BLaER1 (cell line): ENCODE measurements around the gene MLIP.

Experiments
- H3K27ac ChIP-seq: shearing (Covaris generic); formaldehyde crosslinking; 2 replicates; pipeline ENCODE4 v1.8.1; 2022
- H3K27me3 ChIP-seq: shearing (Covaris generic); formaldehyde crosslinking; 2 replicates; pipeline ENCODE4 v1.8.1; 2022
- H3K36me3 ChIP-seq: shearing (Covaris generic); formaldehyde crosslinking; 2 replicates; pipeline ENCODE4 v1.8.1; 2022
- H3K4me1 ChIP-seq: shearing (Covaris generic); formaldehyde crosslinking; 2 replicates; pipeline ENCODE4 v1.8.1; 2022
- H3K4me2 ChIP-seq: shearing (Covaris generic); formaldehyde crosslinking; 2 replicates; pipeline ENCODE4 v1.8.1; 2022
- H3K4me3 ChIP-seq: shearing (Covaris generic); formaldehyde crosslinking; 2 replicates; pipeline ENCODE4 v1.8.1; 2022
- H3K9ac ChIP-seq: shearing (Covaris generic); formaldehyde crosslinking; 2 replicates; pipeline ENCODE4 v1.8.1; 2022
- H3K9me3 ChIP-seq: shearing (Covaris generic); formaldehyde crosslinking; 2 replicates; pipeline ENCODE4 v1.8.1; 2022
- H4K20me1 ChIP-seq: shearing (Covaris generic); formaldehyde crosslinking; 2 replicates; pipeline ENCODE4 v1.8.1; 2022
- Cebpa-rat ChIP-seq: shearing (Covaris generic); IDR thresholded peaks from 2 replicates; pipeline ENCODE4 v1.8.1; 2022

MLIP gene

GRCh38 chr6:54097753-54098152, 13.5 kb upstream of the MLIP start:
- H3K36me3 ChIP-seq: no peaks in the 10 kb centered on the region
- TF ChIP-seq Cebpa-rat: no peak
- no peaks in the 10 kb centered on the region for H3K9me3 ChIP-seq
- H3K4me3 ChIP-seq: no peak overlapping the region
- H3K4me2 ChIP-seq: no peak overlapping the region
- no peaks in the 10 kb centered on the region for H3K27me3 ChIP-seq
- no peak overlapping the region for H3K9ac ChIP-seq
- H3K27ac ChIP-seq: no peak overlapping the region
- no peaks in the 10 kb centered on the region for H4K20me1 ChIP-seq
- no peaks in the 10 kb centered on the region for H3K4me1 ChIP-seq

DNA sequence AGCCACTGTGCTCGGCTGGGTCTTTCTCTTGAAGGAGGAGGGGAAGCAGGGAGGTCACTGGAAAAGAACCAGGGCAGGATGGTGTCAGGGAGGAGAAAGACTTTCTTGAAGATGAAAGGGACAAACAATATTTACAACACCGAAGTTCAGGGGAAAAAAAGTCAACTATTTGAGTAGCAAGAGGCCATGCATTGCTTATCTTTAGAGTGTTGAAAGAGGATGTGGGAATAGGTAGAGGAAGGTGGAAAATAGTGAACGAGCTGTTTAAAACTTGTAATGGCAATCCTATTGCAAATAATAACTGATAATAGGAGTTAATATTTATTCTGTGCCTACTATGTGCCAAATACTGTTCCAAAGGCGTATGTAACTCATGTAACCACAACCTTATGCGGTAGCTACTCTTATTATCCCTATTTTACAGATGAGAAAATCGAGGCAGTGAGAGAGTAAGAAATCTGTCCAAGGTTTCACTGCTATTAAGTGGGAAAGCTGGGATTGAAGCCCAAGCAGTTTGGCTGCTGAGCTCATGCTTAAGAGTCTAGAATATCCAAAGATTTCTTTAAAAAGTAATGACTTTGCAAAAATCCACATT, 12.7 kb upstream of the MLIP start:
- no peaks in the 10 kb centered on the region for H3K4me1 ChIP-seq
- TF ChIP-seq Cebpa-rat: no peak
- no peak overlapping the region for H3K4me3 ChIP-seq
- no peaks in the 10 kb centered on the region for H4K20me1 ChIP-seq
- H3K9ac ChIP-seq: no peak overlapping the region
- H3K4me2 ChIP-seq: no peak overlapping the region
- no peaks in the 10 kb centered on the region for H3K36me3 ChIP-seq
- no peaks in the 10 kb centered on the region for H3K9me3 ChIP-seq
- H3K27me3 ChIP-seq: no peaks in the 10 kb centered on the region
- no peak overlapping the region for H3K27ac ChIP-seq

GRCh38 chr6:54099225-54099624, 12.0 kb upstream of the MLIP start:
- H3K36me3 ChIP-seq: no peaks in the 10 kb centered on the region
- no peaks in the 10 kb centered on the region for H4K20me1 ChIP-seq
- no peak overlapping the region for H3K9ac ChIP-seq
- no peak overlapping the region for H3K27ac ChIP-seq
- no peak overlapping the region for H3K4me3 ChIP-seq
- TF ChIP-seq Cebpa-rat: no peak
- no peaks in the 10 kb centered on the region for H3K4me1 ChIP-seq
- H3K27me3 ChIP-seq: no peaks in the 10 kb centered on the region
- no peaks in the 10 kb centered on the region for H3K9me3 ChIP-seq
- H3K4me2 ChIP-seq: no peak overlapping the region

- Histone ChIP-seq H3K36me3 (no peaks in the 10 kb centered on the region), H3K9me3 (no peaks in the 10 kb centered on the region), H3K27ac (no peak overlapping the region), H3K4me1 (no peaks in the 10 kb centered on the region), H3K4me3 (no peak overlapping the region), H3K4me2 (no peak overlapping the region), H3K9ac (no peak overlapping the region), H3K27me3 (no peaks in the 10 kb centered on the region), H4K20me1 (no peaks in the 10 kb centered on the region)
- TF ChIP-seq Cebpa-rat: no peak
Measured at GRCh38 chr6:54100411-54101006, 10.7 kb upstream of the MLIP start.

GRCh38 chr6:54102238-54102637, 9.0 kb upstream of the MLIP start:
- TF ChIP-seq Cebpa-rat: no peak
- H3K27me3 ChIP-seq: no peaks in the 10 kb centered on the region
- no peaks in the 10 kb centered on the region for H4K20me1 ChIP-seq
- H3K36me3 ChIP-seq: no peaks in the 10 kb centered on the region
- H3K27ac ChIP-seq: no peak overlapping the region
- no peak overlapping the region for H3K4me2 ChIP-seq
- no peaks in the 10 kb centered on the region for H3K9me3 ChIP-seq
- no peak overlapping the region for H3K9ac ChIP-seq
- H3K4me1 ChIP-seq: no peaks in the 10 kb centered on the region
- no peak overlapping the region for H3K4me3 ChIP-seq

DNA sequence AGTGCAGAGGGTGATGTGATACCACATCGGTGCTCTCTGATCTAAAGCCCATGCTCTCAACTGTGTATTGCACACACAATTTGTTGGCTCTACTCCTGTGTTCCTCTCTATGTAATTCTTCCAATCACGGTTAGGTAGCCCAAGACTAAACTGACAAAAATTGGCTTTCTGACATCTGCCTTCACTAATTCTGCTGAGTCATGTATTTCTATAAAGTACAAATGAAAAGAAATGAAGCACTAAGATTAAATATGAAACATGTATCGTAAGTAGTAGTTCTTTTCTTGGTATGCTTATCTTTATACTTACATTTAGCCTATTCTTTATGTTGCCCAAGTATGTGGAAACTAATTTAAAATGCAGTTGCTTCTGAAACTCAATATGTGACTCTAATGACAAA, 7.7 kb upstream of the MLIP start:
- Histone ChIP-seq H3K4me3 (no peak overlapping the region), H3K27ac (no peak overlapping the region), H3K9ac (no peak overlapping the region), H3K4me1 (no peaks in the 10 kb centered on the region), H4K20me1 (no peaks in the 10 kb centered on the region), H3K27me3 (no peaks in the 10 kb centered on the region), H3K9me3 (no peaks in the 10 kb centered on the region), H3K36me3 (no peaks in the 10 kb centered on the region), H3K4me2 (no peak overlapping the region)
- TF ChIP-seq Cebpa-rat: no peak

DNA sequence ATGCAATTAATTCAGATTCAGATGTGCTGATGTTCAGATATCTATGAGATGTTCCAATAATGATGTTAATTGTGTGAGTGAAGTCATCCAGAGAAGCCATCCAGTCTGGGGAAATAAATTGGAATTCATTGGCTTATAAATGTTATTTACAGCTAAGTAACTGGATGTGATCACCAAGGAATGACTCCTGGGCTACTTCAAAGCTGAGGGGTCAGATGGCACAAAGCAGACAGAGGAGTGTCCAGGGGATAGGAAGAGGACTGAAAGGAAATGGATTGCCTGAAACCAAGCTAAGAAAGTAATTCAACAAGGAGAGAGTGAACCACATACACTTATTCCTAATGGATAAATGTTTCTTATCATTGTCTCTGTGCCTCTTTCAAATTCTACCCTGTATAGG, 4.5 kb upstream of the MLIP start:
- no peaks in the 10 kb centered on the region for H3K4me1 ChIP-seq
- no peaks in the 10 kb centered on the region for H3K9me3 ChIP-seq
- H4K20me1 ChIP-seq: no peaks in the 10 kb centered on the region
- no peak overlapping the region for H3K4me2 ChIP-seq
- no peak overlapping the region for H3K27ac ChIP-seq
- H3K9ac ChIP-seq: no peak overlapping the region
- no peak overlapping the region for H3K4me3 ChIP-seq
- no peaks in the 10 kb centered on the region for H3K36me3 ChIP-seq
- no peak for TF ChIP-seq Cebpa-rat
- no peaks in the 10 kb centered on the region for H3K27me3 ChIP-seq

DNA sequence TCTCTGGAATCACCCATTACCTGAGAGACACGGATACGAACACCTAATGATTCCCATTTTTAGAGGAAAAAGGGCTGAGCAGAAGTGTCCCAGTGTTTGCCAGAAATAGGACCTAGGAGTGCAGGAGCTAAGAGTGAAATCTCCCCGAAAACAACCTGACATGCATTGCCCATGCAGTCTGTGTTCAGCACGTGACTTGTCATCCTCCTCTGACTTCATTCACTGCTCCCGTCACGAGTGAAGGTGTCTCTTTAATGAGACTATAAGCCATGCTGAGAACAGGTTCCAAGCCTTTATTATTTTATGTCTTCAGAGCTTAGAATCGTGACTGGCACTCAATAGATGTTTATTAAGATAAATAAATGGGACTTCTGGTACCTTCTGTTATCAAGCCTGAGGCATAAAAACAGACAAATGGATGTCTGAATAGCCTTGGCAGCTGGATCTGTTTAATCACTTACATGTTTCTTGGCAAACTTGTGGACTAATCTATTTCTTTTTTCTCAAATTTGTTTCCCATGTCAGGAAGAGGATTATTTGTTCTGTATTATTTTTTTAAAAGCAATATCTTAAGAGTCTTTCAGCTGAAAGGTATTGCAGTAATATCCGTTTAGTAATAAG, 3.7 kb upstream of the MLIP start:
- Histone ChIP-seq H3K36me3 (no peaks in the 10 kb centered on the region), H3K27me3 (no peaks in the 10 kb centered on the region), H4K20me1 (no peaks in the 10 kb centered on the region), H3K4me3 (no peak overlapping the region), H3K9me3 (no peaks in the 10 kb centered on the region), H3K27ac (no peak overlapping the region), H3K4me2 (no peak overlapping the region), H3K9ac (no peak overlapping the region), H3K4me1 (no peaks in the 10 kb centered on the region)
- TF ChIP-seq Cebpa-rat: no peak

DNA sequence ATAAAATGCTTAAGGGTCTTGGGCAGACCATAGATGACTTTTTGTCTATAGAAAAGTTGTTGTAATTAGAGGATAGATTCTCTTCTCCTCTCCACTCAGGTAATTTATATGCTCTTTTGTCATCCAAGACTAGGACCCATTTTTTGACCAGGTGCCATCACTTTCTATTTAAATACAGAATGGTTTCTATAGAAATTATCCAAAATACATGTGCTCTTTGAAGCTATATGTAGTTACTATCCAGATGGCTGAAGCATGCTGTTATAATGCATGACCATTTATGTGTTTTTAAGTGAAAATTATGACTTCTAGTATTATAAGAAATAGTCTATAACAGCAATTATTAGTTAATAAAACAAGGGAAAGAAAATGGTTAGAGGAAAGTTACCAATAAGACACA, 3.0 kb upstream of the MLIP start:
- Histone ChIP-seq H3K27ac (no peak overlapping the region), H3K36me3 (no peaks in the 10 kb centered on the region), H4K20me1 (no peaks in the 10 kb centered on the region), H3K4me1 (no peaks in the 10 kb centered on the region), H3K27me3 (no peaks in the 10 kb centered on the region), H3K9ac (no peak overlapping the region), H3K9me3 (no peaks in the 10 kb centered on the region), H3K4me2 (no peak overlapping the region), H3K4me3 (no peak overlapping the region)
- TF ChIP-seq Cebpa-rat: no peak

- Histone ChIP-seq H3K4me2 (no peak overlapping the region), H3K27me3 (no peaks in the 10 kb centered on the region), H4K20me1 (no peaks in the 10 kb centered on the region), H3K4me1 (no peaks in the 10 kb centered on the region), H3K27ac (no peak overlapping the region), H3K36me3 (no peaks in the 10 kb centered on the region), H3K4me3 (no peak overlapping the region), H3K9me3 (no peaks in the 10 kb centered on the region), H3K9ac (no peak overlapping the region)
- TF ChIP-seq Cebpa-rat: no peak
Measured at GRCh38 chr6:54109586-54109985, 1.7 kb upstream of the MLIP start.
